Caco-2 (cell line): ENCODE data around the gene IL6ST. TPM values are rescaled to one million over a fixed set of nuclear protein-coding genes. Genes with fewer than 3 reads are reported as not detected.

Experiments used
- BruUV-seq: library from RNA; stranded (reverse); fragments of 400-500 nt; replicated peaks from 2 replicates; lab custom pipeline; 2021; lab: Mats Ljungman, UMichigan
- CTCF ChIA-PET: fragments of 300-600 bp; sonication (Branson Sonifier 250); formaldehyde crosslinking; loops from one replicate; lab custom pipeline; 2022; ENCODE audit warnings: antibody characterized with exemption; lab: Charles Lee
- POLR2A ChIA-PET: fragments of 300-600 bp; sonication (Branson Sonifier 250); formaldehyde crosslinking; loops from one replicate; lab custom pipeline; 2022; ENCODE audit warnings: antibody characterized with exemption; lab: Charles Lee
- DNase-seq, 2 experiments: peaks; one replicate each; pipeline versions ENCODE4 v3.0.0 to v3.0.0-alpha.2; 2020 to 2022
- H3K27me3 ChIP-seq: replicated peaks from 2 replicates; pipeline ENCODE4 v1.6.0; 2011; ENCODE audit warnings: low read length; ENCODE audit not compliant: control insufficient read depth, insufficient read depth
- H3K36me3 ChIP-seq: 2 replicates; pipeline ENCODE4 v1.5.1; 2011; ENCODE audit warnings: low read length; ENCODE audit not compliant: control insufficient read depth, insufficient read depth
- H3K4me1 ChIP-seq: fragments of 250-450 bp; sonication (Bioruptor Pico); 2 replicates; pipeline ENCODE4 v1.5.1; 2020; ENCODE audit warnings: mild to moderate bottlenecking
- H3K4me3 ChIP-seq: 2 replicates; pipeline ENCODE4 v1.5.1; 2011; ENCODE audit warnings: low read depth, mild to moderate bottlenecking, control low read depth, low read length
- H3K9me3 ChIP-seq: fragments of 250-450 bp; sonication (Bioruptor Pico); 2 replicates; pipeline ENCODE4 v1.5.1; 2020; ENCODE audit warnings: mild to moderate bottlenecking, moderate library complexity
- H3K27ac Mint-ChIP-seq: one replicate; pipeline ENCODE4 v1.8.0; 2022; ENCODE audit warnings: mixed read lengths; ENCODE audit not compliant: unreplicated experiment
- H3K27me3 Mint-ChIP-seq: one replicate; pipeline ENCODE4 v1.8.0; 2022; ENCODE audit warnings: mixed read lengths; ENCODE audit not compliant: insufficient read depth, unreplicated experiment
- H3K36me3 Mint-ChIP-seq: one replicate; pipeline ENCODE4 v1.8.0; 2022; ENCODE audit warnings: mild to moderate bottlenecking, mixed read lengths; ENCODE audit not compliant: insufficient read depth, unreplicated experiment
- H3K4me1 Mint-ChIP-seq: one replicate; pipeline ENCODE4 v1.8.0; 2022; ENCODE audit warnings: low read depth, mixed read lengths; ENCODE audit not compliant: unreplicated experiment
- H3K4me3 Mint-ChIP-seq: one replicate; pipeline ENCODE4 v1.8.0; 2022; ENCODE audit warnings: mild to moderate bottlenecking, moderate library complexity, mixed read lengths; ENCODE audit not compliant: unreplicated experiment
- H3K9me3 Mint-ChIP-seq: one replicate; pipeline ENCODE4 v1.8.0; 2022; ENCODE audit warnings: mixed read lengths; ENCODE audit not compliant: unreplicated experiment
- intact Hi-C: fragments of 100-400 bp; cut with micrococcal nuclease; formaldehyde crosslinking; loops from one replicate; pipeline ENCODE4 v1.10.0; 2022; ENCODE audit not compliant: unreplicated experiment
- total RNA-seq: library from RNA; stranded (reverse); gene quantifications from 2 replicates; pipeline ENCODE4 v1.2.3, GENCODE V29; 2022
- TF ChIP-seq, protein P1 (sequence below), 2 experiments: fragments of 200-600 bp in 1 of 2; IDR thresholded peaks; 1 replicate in 1 of 2; 2 replicates in 1 of 2; pipeline versions ENCODE4 v1.5.1 to v1.8.0; 2011 to 2022; ENCODE audit warnings: antibody characterized with exemption in 1 of 2, control low read depth in 1 of 2, inconsistent platforms in 1 of 2, low read depth in 1 of 2, low read length in 1 of 2, mild to moderate bottlenecking in 1 of 2, moderate library complexity in 1 of 2; ENCODE audit not compliant: insufficient read depth in 1 of 2, severe bottlenecking in 1 of 2, unreplicated experiment in 1 of 2

Gene IL6ST
- total RNA-seq, 1 experiment from 2014 or later = 278 TPM

DNA sequence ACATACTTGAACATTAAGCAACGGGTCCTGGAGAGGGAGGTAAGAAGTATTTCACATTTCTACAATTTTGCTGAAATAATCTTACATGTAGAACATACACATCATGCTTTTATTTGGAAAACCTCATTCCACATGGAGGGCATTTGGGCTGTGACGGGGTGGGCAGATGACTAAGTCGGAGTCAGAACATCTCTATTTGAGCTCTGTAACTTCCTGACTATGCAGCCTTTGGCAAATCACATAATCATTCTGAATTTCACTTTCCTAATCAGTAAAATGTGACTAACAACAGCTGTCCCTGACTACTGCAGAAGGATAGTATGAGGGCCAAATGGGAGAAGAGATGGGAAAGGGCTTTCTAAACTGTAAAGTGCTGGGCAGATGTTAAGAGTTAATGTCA lies 17.1 kb upstream of the IL6ST start:
- intact Hi-C loops = no loop called here
- Histone ChIP-seq H3K9me3 (0 out of 2 replicates have a peak, but pooled peaks cover 5% of the 10 kb centered on the region), H3K36me3 (no peaks in the 10 kb centered on the region), H3K4me1 (no peaks in the 10 kb centered on the region), H3K27me3 (no peaks in the 10 kb centered on the region), H3K4me3 (no peak overlapping the region)
- TF ChIP-seq, protein P1, sequence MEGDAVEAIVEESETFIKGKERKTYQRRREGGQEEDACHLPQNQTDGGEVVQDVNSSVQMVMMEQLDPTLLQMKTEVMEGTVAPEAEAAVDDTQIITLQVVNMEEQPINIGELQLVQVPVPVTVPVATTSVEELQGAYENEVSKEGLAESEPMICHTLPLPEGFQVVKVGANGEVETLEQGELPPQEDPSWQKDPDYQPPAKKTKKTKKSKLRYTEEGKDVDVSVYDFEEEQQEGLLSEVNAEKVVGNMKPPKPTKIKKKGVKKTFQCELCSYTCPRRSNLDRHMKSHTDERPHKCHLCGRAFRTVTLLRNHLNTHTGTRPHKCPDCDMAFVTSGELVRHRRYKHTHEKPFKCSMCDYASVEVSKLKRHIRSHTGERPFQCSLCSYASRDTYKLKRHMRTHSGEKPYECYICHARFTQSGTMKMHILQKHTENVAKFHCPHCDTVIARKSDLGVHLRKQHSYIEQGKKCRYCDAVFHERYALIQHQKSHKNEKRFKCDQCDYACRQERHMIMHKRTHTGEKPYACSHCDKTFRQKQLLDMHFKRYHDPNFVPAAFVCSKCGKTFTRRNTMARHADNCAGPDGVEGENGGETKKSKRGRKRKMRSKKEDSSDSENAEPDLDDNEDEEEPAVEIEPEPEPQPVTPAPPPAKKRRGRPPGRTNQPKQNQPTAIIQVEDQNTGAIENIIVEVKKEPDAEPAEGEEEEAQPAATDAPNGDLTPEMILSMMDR (IDR thresholded peaks at IDR 0.05; ENCODE audit: insufficient read depth in 1 of 2, low read depth in 1 of 2, low read length in 1 of 2, severe bottlenecking in 1 of 2, unreplicated experiment in 1 of 2) = no peak
- POLR2A ChIA-PET = no interaction called here
- Mint-ChIP-seq H3K4me3 (no peak overlapping the region), H3K4me1 (peaks cover 5% of the 10 kb centered on the region), H3K9me3 (peaks cover 10% of the 10 kb centered on the region), H3K27ac (no peak overlapping the region), H3K36me3 (no peaks in the 10 kb centered on the region), H3K27me3 (no peaks in the 10 kb centered on the region)
- CTCF ChIA-PET = no interaction called here
- BruUV-seq = no TSS peak
- no peak for DNase-seq

DNA sequence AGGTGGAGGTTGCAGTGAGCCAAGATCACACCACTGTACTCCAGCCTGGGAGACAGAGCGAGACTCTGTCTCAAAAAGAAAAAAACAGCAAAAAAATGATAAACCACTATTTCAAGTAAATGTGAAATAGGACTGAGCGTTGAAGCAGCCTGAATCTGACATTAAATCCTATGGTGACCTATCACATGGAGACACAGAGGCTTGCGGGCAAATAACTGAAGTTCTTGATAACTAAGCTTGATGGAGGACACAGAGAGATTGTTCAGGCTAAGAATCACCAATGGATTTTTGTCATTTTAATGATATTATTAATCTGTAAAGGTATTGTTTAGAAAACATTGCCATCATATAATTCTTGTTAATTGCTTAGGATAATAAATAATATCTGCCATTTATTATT lies 15.7 kb upstream of the IL6ST start:
- no TSS peak for BruUV-seq
- Histone ChIP-seq H3K4me3 (no peak overlapping the region), H3K27me3 (no peaks in the 10 kb centered on the region), H3K4me1 (peaks cover 5% of the 10 kb centered on the region; the same call in 1 of the 2 replicates), H3K36me3 (no peaks in the 10 kb centered on the region), H3K9me3 (no peaks in the 10 kb centered on the region)
- Mint-ChIP-seq H3K9me3 (no peaks in the 10 kb centered on the region), H3K36me3 (no peaks in the 10 kb centered on the region), H3K4me1 (peaks cover 12% of the 10 kb centered on the region), H3K27ac (no peak overlapping the region), H3K4me3 (no peak overlapping the region), H3K27me3 (no peaks in the 10 kb centered on the region)
- ChIA-PET CTCF (no interaction called here), POLR2A (no interaction called here)
- no peak for DNase-seq
- intact Hi-C loops = no loop called here
- TF ChIP-seq, protein P1 (IDR thresholded peaks at IDR 0.05; ENCODE audit: insufficient read depth in 1 of 2, low read depth in 1 of 2, low read length in 1 of 2, severe bottlenecking in 1 of 2, unreplicated experiment in 1 of 2) = no peak

DNA sequence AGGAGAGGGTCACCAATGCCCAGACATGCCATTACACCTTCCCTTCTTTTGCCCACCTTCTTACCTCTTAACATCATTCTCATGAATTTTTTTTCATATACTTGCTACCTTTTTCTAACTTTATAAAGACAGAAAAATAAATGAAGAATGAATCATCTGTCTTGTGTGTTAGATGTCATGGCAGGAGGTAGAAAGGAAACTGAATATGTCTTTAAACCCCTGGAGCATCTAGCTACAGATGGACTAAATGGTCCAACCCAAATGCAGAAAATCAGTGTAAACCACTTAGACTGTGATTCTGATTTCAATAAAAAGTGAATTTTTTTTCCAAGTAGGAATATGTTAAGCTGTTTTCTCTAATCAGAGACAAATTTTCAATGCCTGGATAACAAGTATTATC lies 11.8 kb upstream of the IL6ST start:
- no peak overlapping the region for H3K4me3 Mint-ChIP-seq
- CTCF ChIA-PET = no interaction called here
- H3K36me3 Mint-ChIP-seq = no peaks in the 10 kb centered on the region

More for the DNA sequence above, 11.8 kb upstream of the IL6ST start:
- Mint-ChIP-seq H3K27ac (no peak overlapping the region), H3K27me3 (no peaks in the 10 kb centered on the region), H3K4me1 (peaks cover 30% of the 10 kb centered on the region), H3K9me3 (peaks cover 10% of the 10 kb centered on the region)
- no peaks in the 10 kb centered on the region for H3K9me3 ChIP-seq
- DNase-seq = no peak
- TF ChIP-seq, protein P1 (IDR thresholded peaks at IDR 0.05; ENCODE audit: insufficient read depth in 1 of 2, low read depth in 1 of 2, low read length in 1 of 2, severe bottlenecking in 1 of 2, unreplicated experiment in 1 of 2) = no peak
- BruUV-seq = no TSS peak
- intact Hi-C loops = no loop called here
- no peaks in the 10 kb centered on the region for H3K27me3 ChIP-seq
- H3K36me3 ChIP-seq = no peaks in the 10 kb centered on the region
- peaks cover 26% of the 10 kb centered on the region for H3K4me1 ChIP-seq
- POLR2A ChIA-PET = no interaction called here
- no peak overlapping the region for H3K4me3 ChIP-seq
